C4-2B (cell line): Measurements from ENCODE around the gene CCSER1.
"Not testable (repeated sequence)": the region's sequence is repeated elsewhere in the genome, so short reads cannot be mapped to it uniquely, and the experiment has no call there.

ENCODE experiments used
- H3K27ac ChIP-seq: fragments of 450-650 bp; 2 replicates; pipeline ENCODE4 v1.5.1; 2017
- ZFX ChIP-seq: fragments of 450-650 bp; IDR thresholded peaks from 2 replicates; pipeline ENCODE4 v1.6.1; 2017
- TF ChIP-seq, protein P1 (sequence below): fragments of 450-650 bp; conservative IDR thresholded peaks from 2 replicates; pipeline ENCODE4 v1.5.1; 2017; ENCODE audit warnings: mild to moderate bottlenecking

Gene CCSER1

DNA sequence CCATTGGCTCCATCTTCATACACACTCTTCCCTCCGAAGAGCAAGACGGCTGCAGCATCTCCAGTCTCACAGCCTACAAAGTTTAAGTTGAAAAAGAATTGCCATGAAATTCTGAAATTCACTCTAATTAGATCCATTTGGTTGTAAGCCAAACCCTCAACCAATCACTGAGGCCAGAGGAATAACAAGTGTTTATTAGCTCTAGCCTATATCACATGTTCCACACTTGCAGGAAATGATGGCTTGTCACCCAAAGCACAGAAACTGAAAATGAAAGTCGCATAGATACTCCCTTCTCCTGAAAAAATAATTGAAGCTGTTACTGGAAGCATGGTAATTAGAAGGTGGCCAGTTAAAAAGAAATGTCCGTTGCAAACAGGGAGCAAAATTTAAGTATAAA lies 1071.8 kb downstream of the CCSER1 start:
- no peak overlapping the region for H3K27ac ChIP-seq
- TF ChIP-seq, protein P1, sequence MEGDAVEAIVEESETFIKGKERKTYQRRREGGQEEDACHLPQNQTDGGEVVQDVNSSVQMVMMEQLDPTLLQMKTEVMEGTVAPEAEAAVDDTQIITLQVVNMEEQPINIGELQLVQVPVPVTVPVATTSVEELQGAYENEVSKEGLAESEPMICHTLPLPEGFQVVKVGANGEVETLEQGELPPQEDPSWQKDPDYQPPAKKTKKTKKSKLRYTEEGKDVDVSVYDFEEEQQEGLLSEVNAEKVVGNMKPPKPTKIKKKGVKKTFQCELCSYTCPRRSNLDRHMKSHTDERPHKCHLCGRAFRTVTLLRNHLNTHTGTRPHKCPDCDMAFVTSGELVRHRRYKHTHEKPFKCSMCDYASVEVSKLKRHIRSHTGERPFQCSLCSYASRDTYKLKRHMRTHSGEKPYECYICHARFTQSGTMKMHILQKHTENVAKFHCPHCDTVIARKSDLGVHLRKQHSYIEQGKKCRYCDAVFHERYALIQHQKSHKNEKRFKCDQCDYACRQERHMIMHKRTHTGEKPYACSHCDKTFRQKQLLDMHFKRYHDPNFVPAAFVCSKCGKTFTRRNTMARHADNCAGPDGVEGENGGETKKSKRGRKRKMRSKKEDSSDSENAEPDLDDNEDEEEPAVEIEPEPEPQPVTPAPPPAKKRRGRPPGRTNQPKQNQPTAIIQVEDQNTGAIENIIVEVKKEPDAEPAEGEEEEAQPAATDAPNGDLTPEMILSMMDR, result no peak
- no peak for TF ChIP-seq ZFX

DNA sequence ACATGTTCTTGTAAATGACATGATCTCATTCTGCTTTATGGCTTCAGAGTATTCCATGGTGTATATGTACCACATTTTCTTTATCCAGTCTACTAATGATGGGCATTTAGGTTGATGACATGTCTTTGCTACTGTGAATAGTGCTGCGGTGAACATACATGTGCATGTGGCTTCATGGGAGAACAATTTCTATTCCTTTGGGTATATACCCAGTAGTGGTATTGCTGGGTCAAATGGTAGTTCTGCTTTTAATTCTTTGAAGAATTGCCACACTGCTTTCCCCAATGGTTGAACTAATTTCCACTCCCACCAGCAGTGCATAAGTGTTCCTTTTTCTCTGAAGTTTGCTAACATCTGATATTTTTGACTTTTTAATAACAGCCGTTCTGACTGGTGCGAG lies 1080.3 kb downstream of the CCSER1 start:
- H3K27ac ChIP-seq, result no peak overlapping the region
- TF ChIP-seq ZFX, result no peak
- TF ChIP-seq, protein P1, result no peak

GRCh38 chr4:91212211-91212610 lies 1085.0 kb downstream of the CCSER1 start:
- no peak overlapping the region for H3K27ac ChIP-seq
- TF ChIP-seq, protein P1, result no peak
- no peak for TF ChIP-seq ZFX

DNA sequence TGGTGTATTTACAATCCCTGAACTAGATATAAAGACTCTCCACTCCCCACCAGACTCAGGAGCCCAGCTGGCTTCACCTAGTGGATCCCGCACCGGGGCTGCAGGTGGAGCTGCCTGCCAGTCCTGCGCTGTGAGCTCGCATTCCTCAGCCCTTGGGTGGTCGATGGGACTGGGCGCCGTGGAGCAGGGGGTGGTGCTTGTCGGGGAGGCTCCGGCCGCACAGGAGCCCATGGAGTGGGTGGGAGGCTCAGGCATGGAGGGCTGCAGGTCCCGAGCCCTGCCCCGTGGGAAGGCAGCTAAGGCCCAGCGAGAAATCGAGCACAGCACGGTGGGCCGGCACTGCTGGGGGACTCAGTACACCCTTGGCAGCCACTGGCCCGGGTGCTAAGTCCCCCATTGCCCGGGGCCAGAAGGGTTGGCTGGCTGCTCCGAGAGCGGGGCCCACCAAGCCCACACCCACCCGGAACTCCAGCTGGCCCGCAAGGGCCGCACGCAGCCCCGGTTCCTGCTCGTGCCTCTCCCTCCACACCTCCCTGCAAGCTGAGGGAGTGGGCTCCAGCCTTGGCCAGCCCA lies 1090.7 kb downstream of the CCSER1 start:
- H3K27ac ChIP-seq, result not testable (repeated sequence)

- no peak overlapping the region for H3K27ac ChIP-seq
- TF ChIP-seq ZFX, result no peak
- TF ChIP-seq, protein P1, result no peak
Observed at GRCh38 chr4:91220315-91220714, 1093.1 kb downstream of the CCSER1 start.

- TF ChIP-seq ZFX, result no peak
- TF ChIP-seq, protein P1, result no peak
- no peak overlapping the region for H3K27ac ChIP-seq
Observed at GRCh38 chr4:91222014-91222413, 1094.8 kb downstream of the CCSER1 start.

GRCh38 chr4:91226867-91227266 lies 1099.7 kb downstream of the CCSER1 start:
- TF ChIP-seq ZFX, result no peak
- TF ChIP-seq, protein P1, result no peak
- H3K27ac ChIP-seq, result no peak overlapping the region

- no peak for TF ChIP-seq ZFX
- TF ChIP-seq, protein P1, result no peak
- H3K27ac ChIP-seq, result no peak overlapping the region
Observed at GRCh38 chr4:91228659-91229058, 1101.5 kb downstream of the CCSER1 start.
